Naive thymus-derived CD8-positive, alpha-beta T cell (primary cell): ENCODE results near the gene FBXO42. TPM values are rescaled to one million over a fixed set of nuclear protein-coding genes. Genes with fewer than 3 reads are reported as not detected.

Source experiments
- ATAC-seq, 2 donors: fragments of 150-1000 bp; cut with Tn5 transposase in 1 of 2; sonication (Bioruptor Pico), chemical (Tn5 transposase) in 1 of 2; 1 replicate in 1 of 2; 2 replicates in 1 of 2; pipeline ENCODE4 v1.10.0; 2021; ENCODE audit warnings: mild to moderate bottlenecking in 2 of 2, moderate library complexity in 2 of 2
- POLR2A ChIA-PET: fragments of 350-600 bp; sonication (Branson Sonifier 250); formaldehyde crosslinking; loops from one replicate; lab custom pipeline; 2021; ENCODE audit warnings: antibody characterized with exemption; lab: Charles Lee
- DNase-seq, 10 donors: peaks; one replicate each; pipeline versions ENCODE4 v3.0.0 to v3.0.0-alpha.2; 2020 to 2022
- H3K27ac Mint-ChIP-seq, 10 donors: one replicate each; pipeline ENCODE4 v1.8.0; 2020 to 2022; ENCODE audit warnings: mild to moderate bottlenecking in 10 of 10, mixed read lengths in 10 of 10, moderate library complexity in 4 of 10, inconsistent platforms in 1 of 10
- H3K27me3 Mint-ChIP-seq, 5 donors: one replicate each; pipeline ENCODE4 v1.8.0; 2021 to 2022; ENCODE audit warnings: mixed read lengths in 5 of 5
- H3K36me3 Mint-ChIP-seq, 3 donors: one replicate each; pipeline ENCODE4 v1.8.0; 2020 to 2022; ENCODE audit warnings: mixed read lengths in 3 of 3, mild to moderate bottlenecking in 2 of 3, inconsistent platforms in 1 of 3
- H3K4me1 Mint-ChIP-seq, 4 donors: one replicate each; pipeline ENCODE4 v1.8.0; 2021 to 2022; ENCODE audit warnings: mixed read lengths in 4 of 4
- H3K4me3 Mint-ChIP-seq, 10 donors: one replicate each; pipeline ENCODE4 v1.8.0; 2020 to 2022; ENCODE audit warnings: mild to moderate bottlenecking in 10 of 10, mixed read lengths in 10 of 10, moderate library complexity in 6 of 10, inconsistent platforms in 1 of 10
- H3K9me3 Mint-ChIP-seq, 9 donors: one replicate each; pipeline ENCODE4 v1.8.0; 2020 to 2022; ENCODE audit warnings: mixed read lengths in 9 of 9, mild to moderate bottlenecking in 3 of 9, inconsistent platforms in 1 of 9, moderate library complexity in 1 of 9
- polyA plus RNA-seq, 3 donors: library from polyadenylated mRNA; unstranded; fragments of 300-500 nt; fragmentation: Illumina TruSeq; gene quantifications; one replicate each; pipeline ENCODE4 v1.2.3, GENCODE V29; 2021
- total RNA-seq, 8 experiments: library from RNA in 2 of 8; stranded (reverse) in 2 of 8; gene quantifications; one replicate each; pipeline ENCODE4 v1.2.3 and lab custom pipeline; 2021 to 2026

Gene FBXO42
- total and polyA plus RNA-seq, 5 experiments from 2014 or later: 11.8 to 27.4 (median 21.5) TPM

DNA sequence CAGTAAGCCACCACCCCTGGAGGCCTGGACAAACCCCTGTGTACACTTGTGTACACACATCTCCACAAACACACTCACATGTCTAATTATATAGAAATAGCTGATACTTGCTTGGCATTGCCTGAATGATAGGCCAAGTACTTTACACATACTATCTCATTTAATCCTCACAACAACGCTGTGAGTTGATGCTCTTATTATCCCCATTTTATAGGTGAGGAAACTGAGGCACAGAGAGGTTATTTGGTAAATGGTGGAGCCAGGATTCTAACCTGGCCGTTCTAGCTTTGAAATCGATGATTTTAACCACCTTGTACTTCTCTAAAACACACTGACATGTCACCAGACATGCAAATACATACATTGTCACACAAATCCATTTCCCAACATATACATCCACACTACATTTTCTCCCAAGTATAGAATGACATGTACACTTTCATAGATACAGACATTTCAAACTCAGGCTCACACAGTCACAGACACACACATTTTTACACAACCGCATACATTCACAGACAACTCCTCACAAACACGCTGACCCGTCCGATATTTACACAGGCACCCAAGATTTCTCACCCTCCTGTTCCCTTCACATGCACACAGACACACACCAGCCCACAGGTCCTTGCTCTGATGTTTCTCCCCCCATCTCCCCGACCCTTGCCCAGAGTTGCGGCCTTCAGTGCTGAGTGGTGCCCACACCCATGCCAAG, 143.0 kb downstream of the FBXO42 start:
- Mint-ChIP-seq H3K4me1 (peaks cover 0 to 14% (median 12%) of the 10 kb centered on the region in 4 donors), H3K4me3 (peak overlapping the region in 4 of 10 donors; percentile 16 to 64 (median 37)), H3K27me3 (no peaks in the 10 kb centered on the region), H3K27ac (peak overlapping the region in 6 of 10 donors; percentile 14 to 77 (median 43)), H3K36me3 (peaks cover 0 to 3% (median 0%) of the 10 kb centered on the region in 3 donors), H3K9me3 (no peaks in the 10 kb centered on the region)
- DNase-seq (no peak), ATAC-seq (no peak)
- POLR2A ChIA-PET: interaction anchor here (3.1 kb wide), 1 partner anchor 8 kb away, joined by 28 read pairs; no protein-coding TSS in a partner anchor

DNA sequence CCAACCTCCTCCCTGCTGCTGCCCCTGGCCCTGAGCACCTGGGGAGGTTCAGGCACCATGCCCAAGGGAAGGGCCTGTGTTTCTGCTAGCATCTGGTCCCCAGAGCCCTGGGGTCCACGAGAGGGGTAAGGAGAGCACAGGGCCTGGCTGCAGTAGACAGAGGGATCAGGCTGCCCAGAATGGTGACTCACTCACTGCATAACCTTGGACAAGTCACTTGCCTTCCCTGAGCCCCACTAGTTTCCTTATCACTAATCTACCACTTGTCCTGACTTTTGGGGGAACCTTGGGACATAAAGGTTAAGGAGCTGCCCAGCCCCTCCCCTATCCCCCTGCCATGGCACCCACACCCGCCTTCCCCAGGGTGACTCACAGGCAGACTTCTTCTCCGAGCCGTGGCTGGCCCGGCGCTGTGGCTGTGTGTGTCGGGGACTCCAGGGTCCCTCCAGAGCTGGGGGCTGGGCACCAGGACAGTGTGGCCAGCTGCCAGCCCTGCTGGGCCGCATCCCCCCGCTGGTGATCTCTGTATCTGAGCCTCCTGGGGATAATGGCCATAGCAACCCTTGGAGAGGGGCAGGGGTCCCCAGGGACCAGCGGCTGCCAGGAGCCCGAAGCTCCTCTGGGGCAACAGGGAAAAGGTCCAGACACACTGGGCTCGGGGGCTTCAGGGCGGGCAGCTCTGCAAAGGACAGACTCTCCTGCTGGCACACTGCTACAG, 143.9 kb downstream of the FBXO42 start:
- H3K27ac Mint-ChIP-seq: peak overlapping the region in 2 of 10 donors; percentile 35 to 51
- no peaks in the 10 kb centered on the region for H3K9me3 Mint-ChIP-seq
- H3K36me3 Mint-ChIP-seq: peaks cover 0 to 7% (median 2%) of the 10 kb centered on the region in 3 donors
- peaks cover 2 to 16% (median 12%) of the 10 kb centered on the region in 4 donors for H3K4me1 Mint-ChIP-seq
- H3K4me3 Mint-ChIP-seq: peak overlapping the region in 6 of 10 donors; percentile 18 to 50 (median 30)
- ATAC-seq (no peak), DNase-seq (no peak)
- POLR2A ChIA-PET: interaction anchor here (0.6 to 3.1 kb wide), 3 partner anchors 9 to 410 kb away, joined by 3 to 28 read pairs (median 4); no protein-coding TSS in a partner anchor
- H3K27me3 Mint-ChIP-seq: no peaks in the 10 kb centered on the region

DNA sequence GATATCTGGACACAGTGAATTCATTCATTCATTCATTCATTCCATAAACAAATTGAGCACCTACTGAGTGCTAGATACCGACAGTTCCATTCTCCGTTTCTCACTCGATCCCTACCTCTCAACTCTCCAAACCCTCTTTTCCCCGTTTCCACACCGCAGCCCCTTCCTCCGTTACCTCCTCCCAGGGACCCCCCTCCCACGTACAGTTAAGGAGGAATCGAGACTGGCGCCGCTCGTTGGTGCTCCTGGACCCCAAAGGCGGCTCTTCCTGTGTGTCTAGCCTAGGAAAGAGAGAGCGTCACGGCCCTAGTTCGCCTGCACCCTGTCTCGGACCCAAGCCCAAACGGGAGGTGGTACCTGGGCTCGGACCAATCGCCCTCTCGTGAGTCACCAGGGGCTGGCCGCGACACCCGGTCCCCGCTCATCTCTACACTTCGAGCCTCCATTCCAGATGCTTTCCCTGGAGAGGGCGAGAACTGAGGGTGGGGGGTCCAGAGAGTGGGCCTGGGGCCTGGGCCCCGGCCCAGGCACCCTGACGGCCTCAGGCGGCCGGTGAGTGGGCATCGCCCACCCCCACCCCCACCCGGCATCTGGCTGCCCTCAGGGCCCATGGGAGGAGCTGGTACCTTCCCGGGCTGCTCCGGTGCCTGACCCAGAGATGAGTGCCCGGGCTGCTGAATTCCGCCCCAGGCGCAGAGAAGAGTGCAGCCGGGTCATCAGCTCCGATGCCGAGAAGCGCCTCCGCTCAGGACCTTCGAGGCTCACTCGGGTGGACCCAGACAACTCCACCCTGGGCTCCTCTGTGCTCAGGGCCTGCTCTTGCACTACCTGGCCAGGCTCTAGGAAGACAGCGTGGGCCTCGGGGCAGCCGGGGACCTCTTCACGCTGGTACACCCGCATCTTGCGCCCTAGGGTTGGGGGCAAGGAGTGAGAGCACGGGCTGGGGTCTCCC, 144.7 kb downstream of the FBXO42 start:
- H3K27ac Mint-ChIP-seq: peak overlapping the region; percentile 72 to 99 (median 96)
- peaks cover 4 to 16% (median 12%) of the 10 kb centered on the region in 4 donors for H3K4me1 Mint-ChIP-seq
- ATAC-seq (no peak), DNase-seq (peak in 1 of 10 donors; percentile 21)
- H3K4me3 Mint-ChIP-seq: peak overlapping the region; percentile 85 to 97 (median 92)
- H3K36me3 Mint-ChIP-seq: peaks cover 0 to 16% (median 4%) of the 10 kb centered on the region in 3 donors
- H3K27me3 Mint-ChIP-seq: no peaks in the 10 kb centered on the region
- POLR2A ChIA-PET: interaction anchor here (0.6 to 3.1 kb wide), 9 partner anchors 8 to 410 kb away, joined by 3 to 28 read pairs (median 4); partner anchors contain the start of genes CPLANE2 and FBXO42
- no peaks in the 10 kb centered on the region for H3K9me3 Mint-ChIP-seq

DNA sequence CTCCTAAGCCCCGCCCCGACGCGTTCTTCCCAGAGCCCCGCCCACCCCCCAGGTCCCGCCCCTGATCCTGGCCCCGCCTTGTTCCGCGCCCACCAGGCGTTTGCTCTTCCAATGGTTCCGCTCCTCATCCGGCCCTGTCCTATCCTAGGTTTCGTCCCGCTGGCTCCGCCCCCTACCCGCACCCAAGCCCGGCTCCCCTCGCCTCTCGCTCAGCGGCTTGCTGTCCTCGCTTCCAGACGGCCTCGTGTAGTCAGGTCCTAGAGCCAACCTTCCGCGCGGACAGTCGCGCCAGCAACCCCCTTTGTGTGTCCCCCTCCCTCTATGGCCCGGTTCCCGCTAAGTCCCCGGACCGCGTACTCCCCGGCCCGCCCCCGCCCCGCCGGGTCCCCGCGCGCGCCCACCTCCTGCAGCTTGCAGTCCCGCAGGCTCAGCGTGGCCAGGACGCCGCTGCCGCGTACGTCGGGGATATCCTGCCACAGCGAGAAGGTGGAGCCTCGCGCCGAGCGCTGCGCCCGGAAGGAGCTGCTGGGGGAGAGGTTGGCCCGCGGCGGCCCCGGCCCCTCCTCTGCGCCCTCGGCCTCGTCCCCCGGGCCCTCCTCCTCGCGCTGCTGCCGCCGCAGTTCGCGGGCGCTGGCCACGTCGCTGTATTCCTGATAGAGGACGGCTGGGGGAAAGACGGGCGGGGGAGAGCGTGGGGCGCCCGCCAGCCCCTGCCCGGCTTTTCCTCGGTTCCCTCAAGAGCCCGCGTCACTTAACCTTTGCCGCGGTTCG, 145.5 kb downstream of the FBXO42 start:
- H3K9me3 Mint-ChIP-seq: no peaks in the 10 kb centered on the region
- POLR2A ChIA-PET: interaction anchor here (0.5 to 3.1 kb wide), 8 partner anchors 9 to 440 kb away, joined by 3 to 28 read pairs (median 4); partner anchors contain the start of genes CPLANE2 and FBXO42
- DNase-seq: peak; percentile 86 to 96 (median 92)
- ATAC-seq: peak; percentile 91
- peaks cover 4 to 16% (median 12%) of the 10 kb centered on the region in 4 donors for H3K4me1 Mint-ChIP-seq
- H3K36me3 Mint-ChIP-seq: peaks cover 0 to 16% (median 4%) of the 10 kb centered on the region in 3 donors
- no peaks in the 10 kb centered on the region for H3K27me3 Mint-ChIP-seq
- H3K4me3 Mint-ChIP-seq: peak overlapping the region; percentile 85 to 97 (median 92)
- peak overlapping the region; percentile 85 to 99 (median 96) for H3K27ac Mint-ChIP-seq

DNA sequence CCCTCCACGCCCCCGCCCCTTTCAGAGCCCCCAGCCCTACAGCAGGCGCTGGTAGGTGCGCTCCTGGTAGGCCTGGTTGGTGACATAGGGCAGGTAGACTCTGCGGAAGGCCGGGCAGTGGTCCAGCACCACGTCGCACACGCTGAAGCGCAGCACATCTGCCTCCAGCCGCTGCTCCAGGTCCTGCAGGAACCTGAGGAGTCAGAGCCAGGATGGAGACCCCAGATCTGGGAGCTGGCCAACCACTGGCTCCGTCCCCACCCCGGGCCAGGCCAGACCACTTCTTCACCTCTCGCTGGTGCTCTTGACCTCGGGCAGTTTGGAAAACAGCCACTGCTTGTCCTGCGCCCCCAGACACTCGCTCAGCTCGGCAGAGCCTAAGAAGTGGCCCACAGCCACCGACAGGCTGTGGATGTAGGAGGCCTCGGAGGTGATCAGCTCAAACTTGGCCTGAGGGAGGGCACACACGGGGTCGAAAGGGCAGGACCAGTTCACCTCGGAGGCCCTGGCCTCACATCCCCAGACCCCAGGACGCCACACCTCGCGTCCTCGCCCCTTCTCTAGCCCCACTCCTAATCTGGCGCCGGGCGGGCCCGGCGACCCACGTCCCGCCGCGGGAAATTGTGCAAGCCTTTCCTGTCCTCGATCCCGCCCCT, 146.3 kb downstream of the FBXO42 start:
- peaks cover 0 to 16% (median 4%) of the 10 kb centered on the region in 3 donors for H3K36me3 Mint-ChIP-seq
- peak overlapping the region; percentile 85 to 99 (median 96) for H3K27ac Mint-ChIP-seq
- DNase-seq (peak in 1 of 10 donors; percentile 70), ATAC-seq (peak in 1 of 2 donors; percentile 1)
- peaks cover 4 to 16% (median 12%) of the 10 kb centered on the region in 4 donors for H3K4me1 Mint-ChIP-seq
- peak overlapping the region; percentile 85 to 97 (median 92) for H3K4me3 Mint-ChIP-seq
- POLR2A ChIA-PET: interaction anchor here (0.5 to 3.1 kb wide), 6 partner anchors 12 to 439 kb away, joined by 4 to 28 read pairs (median 6); partner anchors contain the start of genes CPLANE2 and FBXO42
- H3K27me3 Mint-ChIP-seq: no peaks in the 10 kb centered on the region
- no peaks in the 10 kb centered on the region for H3K9me3 Mint-ChIP-seq

DNA sequence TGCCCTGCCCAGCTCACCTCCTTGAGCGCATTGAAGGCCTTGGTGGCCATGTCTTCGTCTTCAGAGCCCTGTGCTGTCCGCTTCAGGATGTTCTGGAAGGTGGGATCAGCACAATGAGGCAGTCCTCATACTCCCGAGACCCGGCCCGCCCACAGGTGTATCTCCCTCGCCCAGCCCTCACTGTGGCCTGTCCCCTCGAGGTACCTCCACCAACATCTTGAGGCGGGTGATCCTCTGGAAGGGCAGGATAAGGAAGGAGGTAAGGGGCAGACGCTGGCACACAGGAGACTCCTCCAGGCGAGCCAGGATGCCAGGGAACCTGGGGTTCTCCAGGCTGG, 147.0 kb downstream of the FBXO42 start:
- no peak for DNase-seq
- Mint-ChIP-seq H3K4me3 (peak overlapping the region in 4 of 10 donors; percentile 21 to 90 (median 36)), H3K36me3 (peaks cover 0 to 16% (median 4%) of the 10 kb centered on the region in 3 donors), H3K27me3 (no peaks in the 10 kb centered on the region), H3K4me1 (peaks cover 4 to 16% (median 12%) of the 10 kb centered on the region in 4 donors), H3K9me3 (no peaks in the 10 kb centered on the region), H3K27ac (peak overlapping the region in 2 of 10 donors; percentile 19 to 62)
- POLR2A ChIA-PET: interaction anchor here (1.9 kb wide), 1 partner anchor 32 kb away, joined by 18 read pairs; the partner anchor contains the start of gene CPLANE2
- no peak for ATAC-seq

DNA sequence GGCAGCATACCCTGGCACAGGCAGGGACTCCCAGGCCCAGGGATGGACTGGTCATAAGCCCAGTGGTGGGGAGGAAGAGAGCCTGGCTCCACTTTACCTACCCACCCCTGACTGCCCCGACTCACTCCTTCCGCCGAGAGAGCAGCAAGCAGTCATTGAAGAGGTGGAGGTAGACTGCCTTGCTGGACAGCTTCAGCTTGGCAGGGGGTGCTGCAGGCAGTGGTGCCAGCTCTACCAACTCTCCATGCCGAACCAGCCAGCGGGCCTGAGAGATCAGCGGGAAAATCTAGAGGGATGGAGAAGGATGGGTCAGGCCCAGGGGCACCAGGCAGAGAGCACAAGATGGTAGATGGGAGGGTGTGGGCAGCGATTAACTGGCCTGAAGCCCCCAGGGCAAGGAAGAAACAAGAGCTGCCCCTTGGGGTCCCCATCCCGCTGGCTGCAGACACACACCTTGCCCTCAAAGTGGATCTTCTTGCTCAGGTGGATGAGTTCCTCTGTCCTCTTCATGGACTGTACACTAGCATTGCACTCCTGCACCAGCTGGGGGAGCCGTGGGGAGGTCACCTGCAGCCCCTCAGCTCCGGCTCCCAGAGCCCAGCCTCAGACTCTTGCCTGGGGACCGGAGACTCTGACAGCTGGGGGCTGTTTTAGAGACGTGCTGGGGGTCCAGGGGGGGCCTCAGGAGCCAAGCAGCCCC, 147.5 kb downstream of the FBXO42 start:
- Mint-ChIP-seq H3K27ac (peak overlapping the region in 7 of 10 donors; percentile 5 to 91 (median 56)), H3K4me3 (peak overlapping the region in 7 of 10 donors; percentile 14 to 67 (median 59)), H3K4me1 (peaks cover 6 to 16% (median 12%) of the 10 kb centered on the region in 4 donors), H3K36me3 (peaks cover 0 to 18% (median 4%) of the 10 kb centered on the region in 3 donors), H3K9me3 (no peaks in the 10 kb centered on the region), H3K27me3 (no peaks in the 10 kb centered on the region)
- POLR2A ChIA-PET: interaction anchor here (0.6 kb wide), 1 partner anchor 35 kb away, joined by 3 read pairs; no protein-coding TSS in a partner anchor
- DNase-seq (peak in 8 of 10 donors; percentile 21 to 49 (median 36)), ATAC-seq (no peak)

DNA sequence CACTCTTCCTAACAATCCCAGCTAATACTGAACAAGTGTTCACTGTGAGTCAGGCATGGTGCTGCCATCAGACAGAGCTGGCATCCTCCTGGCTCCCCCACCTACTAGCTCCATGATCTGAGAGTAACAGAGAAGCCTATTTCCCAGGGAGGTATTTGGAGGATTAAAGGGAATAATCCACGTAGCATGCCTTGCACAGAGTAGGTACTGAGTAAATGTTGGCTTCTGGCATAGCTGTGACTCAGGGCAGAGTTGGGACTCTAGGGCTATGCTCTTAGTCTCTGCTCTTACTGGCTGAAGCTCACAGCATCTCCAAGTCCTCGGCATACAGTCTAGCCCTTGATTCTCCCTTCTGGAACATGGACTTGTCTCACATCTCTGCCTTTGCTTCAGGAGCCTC, 148.1 kb downstream of the FBXO42 start:
- H3K27ac Mint-ChIP-seq: peak overlapping the region in 8 of 10 donors; percentile 5 to 91 (median 60)
- no peaks in the 10 kb centered on the region for H3K27me3 Mint-ChIP-seq
- DNase-seq: no peak
- ATAC-seq: no peak
- peak overlapping the region in 2 of 10 donors; percentile 40 to 52 for H3K4me3 Mint-ChIP-seq
- H3K9me3 Mint-ChIP-seq: no peaks in the 10 kb centered on the region
- H3K4me1 Mint-ChIP-seq: peaks cover 9 to 16% (median 14%) of the 10 kb centered on the region in 4 donors
- POLR2A ChIA-PET: no interaction called here
- H3K36me3 Mint-ChIP-seq: peaks cover 0 to 19% (median 4%) of the 10 kb centered on the region in 3 donors

DNA sequence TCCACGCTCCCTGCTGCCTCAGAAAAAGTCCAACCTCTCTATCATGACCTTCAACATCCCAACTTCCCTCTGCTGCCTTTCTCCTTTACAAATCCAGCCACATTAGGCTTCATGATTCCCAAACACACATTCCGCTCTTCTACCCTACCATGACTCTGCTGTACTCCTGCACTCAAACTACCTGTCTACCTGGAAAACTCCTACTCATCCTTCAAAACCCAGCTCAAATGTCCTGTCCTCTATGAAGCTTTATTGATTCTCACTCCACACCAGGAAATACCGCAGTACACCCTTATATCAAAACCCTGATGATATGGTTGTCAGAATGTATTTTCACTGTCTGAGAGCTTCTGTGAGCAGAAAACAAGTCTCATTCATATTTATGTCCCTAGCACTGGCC, 148.7 kb downstream of the FBXO42 start:
- ATAC-seq (no peak), DNase-seq (no peak)
- no peaks in the 10 kb centered on the region for H3K9me3 Mint-ChIP-seq
- no peak overlapping the region for H3K4me3 Mint-ChIP-seq
- peaks cover 9 to 16% (median 14%) of the 10 kb centered on the region in 4 donors for H3K4me1 Mint-ChIP-seq
- POLR2A ChIA-PET: no interaction called here
- peak overlapping the region in 1 of 10 donors; percentile 11 for H3K27ac Mint-ChIP-seq
- H3K36me3 Mint-ChIP-seq: peaks cover 0 to 21% (median 4%) of the 10 kb centered on the region in 3 donors
- H3K27me3 Mint-ChIP-seq: no peaks in the 10 kb centered on the region
